GM19239 (cell line): ENCODE measurements around the gene UGGT1.

Experiments
- DNase-seq: peaks from one replicate; pipeline ENCODE4 v3.0.0; 2011; ENCODE audit warnings: low spot score; ENCODE audit not compliant: insufficient read length
- FAIRE-seq: peaks from 2 replicates; lab custom pipeline; 2011; peaks lifted over from hg19 to GRCh38; lab: Jason Lieb, UNC

UGGT1 gene

GRCh38 chr2:128103407-128103806 lies 12.4 kb downstream of the UGGT1 start:
- DNase-seq (no peak), FAIRE-seq (no peak)

GRCh38 chr2:128105072-128105471 lies 14.1 kb downstream of the UGGT1 start:
- no peak for FAIRE-seq
- DNase-seq, result no peak

- DNase-seq, result no peak
- FAIRE-seq, result no peak
These were observed 17.2 kb downstream of the UGGT1 start for GRCh38 chr2:128108166-128108565.

- no peak for DNase-seq
- FAIRE-seq, result no peak
These were observed 18.2 kb downstream of the UGGT1 start for GRCh38 chr2:128109243-128109642.

- DNase-seq (no peak), FAIRE-seq (no peak)
These were observed 25.1 kb downstream of the UGGT1 start for GRCh38 chr2:128115921-128116623.

- DNase-seq (no peak), FAIRE-seq (no peak)
These were observed 43.6 kb downstream of the UGGT1 start for GRCh38 chr2:128134573-128134972.

GRCh38 chr2:128137094-128137616 lies 46.2 kb downstream of the UGGT1 start:
- no peak for FAIRE-seq
- no peak for DNase-seq

- DNase-seq (no peak), FAIRE-seq (no peak)
These were observed 48.6 kb downstream of the UGGT1 start for GRCh38 chr2:128139624-128140023.

GRCh38 chr2:128145651-128146050 lies 54.7 kb downstream of the UGGT1 start:
- FAIRE-seq, result no peak
- DNase-seq, result no peak

- DNase-seq (no peak), FAIRE-seq (no peak)
These were observed 62.8 kb downstream of the UGGT1 start for GRCh38 chr2:128153786-128154185.

GRCh38 chr2:128154225-128154624 lies 63.2 kb downstream of the UGGT1 start:
- DNase-seq (no peak), FAIRE-seq (no peak)

- no peak for DNase-seq
- FAIRE-seq, result no peak
These were observed 65.0 kb downstream of the UGGT1 start for GRCh38 chr2:128155970-128156369.

GRCh38 chr2:128156812-128157211 lies 65.8 kb downstream of the UGGT1 start:
- FAIRE-seq (no peak), DNase-seq (no peak)

- peak; percentile 31 for FAIRE-seq
These were observed 66.6 kb downstream of the UGGT1 start for GRCh38 chr2:128157644-128158043.

GRCh38 chr2:128158176-128158575 lies 67.2 kb downstream of the UGGT1 start:
- DNase-seq (no peak), FAIRE-seq (no peak)

More at GRCh38 chr2:128157644-128158043, 66.6 kb downstream of the UGGT1 start:
- no peak for DNase-seq

- DNase-seq (no peak), FAIRE-seq (no peak)
These were observed 68.4 kb downstream of the UGGT1 start for GRCh38 chr2:128159437-128159836.

GRCh38 chr2:128160616-128161275 lies 69.7 kb downstream of the UGGT1 start:
- DNase-seq, result no peak
- no peak for FAIRE-seq

GRCh38 chr2:128162266-128162665 lies 71.3 kb downstream of the UGGT1 start:
- FAIRE-seq (no peak), DNase-seq (no peak)

- no peak for FAIRE-seq
These were observed 73.3 kb downstream of the UGGT1 start for GRCh38 chr2:128164311-128164710.

GRCh38 chr2:128166746-128167353 lies 75.8 kb downstream of the UGGT1 start:
- DNase-seq (no peak), FAIRE-seq (no peak)

More at GRCh38 chr2:128164311-128164710, 73.3 kb downstream of the UGGT1 start:
- DNase-seq, result no peak

GRCh38 chr2:128169094-128169493 lies 78.1 kb downstream of the UGGT1 start:
- DNase-seq, result no peak

More at GRCh38 chr2:128169094-128169493, 78.1 kb downstream of the UGGT1 start:
- no peak for FAIRE-seq
